Measurements from ENCODE around the gene TCL1A. TPM values are rescaled to one million over a fixed set of nuclear protein-coding genes. Genes with fewer than 3 reads are reported as not detected.

The TCL1A gene
- total RNA-seq, 2 experiments from 2014 or later = 2.8 to 3.0 TPM

DNA sequence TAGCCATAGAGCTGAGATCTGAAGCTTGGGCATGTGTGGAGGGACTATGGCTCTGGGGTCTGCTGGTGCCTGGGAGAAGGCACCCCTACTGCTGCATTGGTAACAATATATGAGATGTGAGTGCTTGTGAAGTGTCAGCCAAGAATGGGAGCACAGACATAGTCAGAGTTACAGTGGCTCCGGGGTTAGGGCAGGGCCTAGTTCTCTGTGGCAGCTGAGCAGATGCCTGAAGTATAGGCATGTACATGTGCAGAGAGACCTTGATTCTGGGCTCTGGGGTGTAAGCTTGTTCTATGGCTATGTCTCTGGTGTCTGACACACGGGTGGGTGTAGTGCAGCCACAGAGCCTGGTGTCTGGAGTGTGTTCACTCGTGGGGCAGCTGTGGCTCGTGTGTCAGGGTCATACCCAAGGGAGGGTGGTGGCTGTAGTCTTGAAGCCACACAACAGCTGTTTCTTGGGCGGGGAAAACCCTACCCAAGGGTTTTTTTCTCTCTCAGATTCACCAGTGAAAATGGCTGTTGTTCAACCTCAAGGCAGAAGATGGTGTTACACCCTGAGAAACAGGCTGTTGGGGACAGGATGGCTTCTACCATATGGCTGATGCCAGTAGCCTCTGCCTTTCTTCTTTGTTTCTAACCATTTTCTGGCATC lies 11.9 kb upstream of the TCL1A start:
- peaks cover 48% of the 10 kb centered on the region for H3K27me3 Mint-ChIP-seq
- peaks cover 2% of the 10 kb centered on the region for H3K36me3 Mint-ChIP-seq
- H3K4me3 Mint-ChIP-seq = no peak overlapping the region
- peaks cover 11% of the 10 kb centered on the region for H3K4me1 Mint-ChIP-seq
- peaks cover 14% of the 10 kb centered on the region for H3K9me3 Mint-ChIP-seq
- DNase-seq = no peak
- no peak overlapping the region for H3K27ac Mint-ChIP-seq

DNA sequence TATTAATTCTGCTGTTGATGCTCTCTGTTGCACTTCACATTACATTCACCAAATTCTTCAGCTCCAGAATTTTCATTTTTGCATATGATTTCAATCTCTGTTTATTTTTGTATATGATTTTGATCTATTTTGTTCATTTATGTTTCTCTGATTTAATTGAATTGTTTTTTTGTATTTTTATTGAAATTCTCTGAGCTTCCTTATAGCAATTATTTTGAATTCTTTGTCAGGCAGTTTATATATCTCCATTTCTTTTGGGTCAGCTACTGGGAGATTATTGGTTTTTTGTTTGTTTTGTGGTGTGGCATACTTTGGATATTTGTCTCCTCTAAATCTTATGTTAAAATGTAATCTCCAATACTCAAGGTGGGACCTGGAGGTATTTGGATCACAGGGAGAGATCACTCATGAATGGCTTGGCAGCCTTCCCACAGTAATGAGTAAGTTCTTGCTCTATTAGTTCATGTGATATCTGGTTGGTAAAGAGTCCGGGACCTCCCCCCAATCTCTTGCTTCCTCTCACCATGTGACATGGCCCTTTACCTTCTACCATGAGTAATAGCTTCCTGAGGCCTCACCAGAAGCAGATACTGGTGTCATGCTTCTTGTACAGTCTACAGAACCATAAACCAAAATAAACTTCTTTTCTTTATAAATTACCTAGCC lies 8.7 kb upstream of the TCL1A start:
- Mint-ChIP-seq H3K4me3 (no peak overlapping the region), H3K4me1 (no peaks in the 10 kb centered on the region), H3K36me3 (peaks cover 2% of the 10 kb centered on the region), H3K27ac (no peak overlapping the region), H3K27me3 (peaks cover 48% of the 10 kb centered on the region), H3K9me3 (peaks cover 14% of the 10 kb centered on the region)
- DNase-seq = no peak

- H3K4me1 Mint-ChIP-seq = no peaks in the 10 kb centered on the region
- peak overlapping the region; percentile 45 for H3K27ac Mint-ChIP-seq
- H3K27me3 Mint-ChIP-seq = peaks cover 31% of the 10 kb centered on the region
- H3K9me3 Mint-ChIP-seq = no peaks in the 10 kb centered on the region
- no peak for DNase-seq
- H3K4me3 Mint-ChIP-seq = peak overlapping the region; percentile 27
- H3K36me3 Mint-ChIP-seq = peaks cover 2% of the 10 kb centered on the region
These were observed 1.5 kb downstream of the TCL1A start for GRCh38 chr14:95712398-95712797.

DNA sequence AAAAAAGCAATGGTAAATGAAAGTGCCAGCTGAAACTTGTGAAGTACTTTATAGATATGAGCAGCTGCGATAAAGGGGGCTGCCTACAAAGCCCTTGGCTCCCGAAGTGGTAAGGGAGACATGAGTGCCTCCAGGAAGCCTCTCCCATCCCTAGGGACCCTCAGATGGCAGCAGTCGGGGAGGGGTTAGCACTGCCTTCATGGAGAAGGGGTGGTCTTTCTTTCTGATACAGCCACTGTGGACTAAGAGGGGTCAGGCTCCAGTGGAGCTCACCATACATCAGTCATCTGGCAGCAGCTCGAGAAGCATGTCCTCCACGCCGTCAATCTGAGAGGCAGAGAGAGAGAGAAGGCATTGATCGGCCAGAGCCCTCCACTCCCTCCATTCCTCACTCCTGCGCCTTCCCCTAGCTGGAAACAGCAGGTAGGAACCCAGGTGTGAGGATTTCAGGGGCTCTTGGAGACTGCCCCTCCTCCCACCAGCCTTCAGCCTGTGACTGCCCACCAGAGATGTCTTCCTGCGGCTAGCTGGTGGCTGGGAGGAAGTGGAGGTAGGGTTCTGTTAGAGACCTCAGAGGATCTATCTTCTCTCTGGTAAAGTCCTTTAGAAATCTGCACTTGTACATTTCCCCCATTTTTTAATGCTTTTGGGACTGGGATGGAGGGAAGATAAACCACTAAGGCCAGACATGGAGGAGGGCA lies 2.3 kb downstream of the TCL1A start:
- H3K27me3 Mint-ChIP-seq = peaks cover 31% of the 10 kb centered on the region

GRCh38 chr14:95710106-95710505 lies 3.8 kb downstream of the TCL1A start:
- peaks cover 41% of the 10 kb centered on the region for H3K27me3 Mint-ChIP-seq
- no peak overlapping the region for H3K27ac Mint-ChIP-seq
- no peak overlapping the region for H3K4me3 Mint-ChIP-seq
- no peaks in the 10 kb centered on the region for H3K9me3 Mint-ChIP-seq
- H3K36me3 Mint-ChIP-seq = peaks cover 2% of the 10 kb centered on the region
- DNase-seq = no peak
- no peaks in the 10 kb centered on the region for H3K4me1 Mint-ChIP-seq

More for the DNA sequence above, 2.3 kb downstream of the TCL1A start:
- Mint-ChIP-seq H3K36me3 (peaks cover 2% of the 10 kb centered on the region), H3K9me3 (no peaks in the 10 kb centered on the region), H3K4me1 (no peaks in the 10 kb centered on the region), H3K4me3 (peak overlapping the region; percentile 4), H3K27ac (peak overlapping the region; percentile 45)
- DNase-seq = no peak

DNA sequence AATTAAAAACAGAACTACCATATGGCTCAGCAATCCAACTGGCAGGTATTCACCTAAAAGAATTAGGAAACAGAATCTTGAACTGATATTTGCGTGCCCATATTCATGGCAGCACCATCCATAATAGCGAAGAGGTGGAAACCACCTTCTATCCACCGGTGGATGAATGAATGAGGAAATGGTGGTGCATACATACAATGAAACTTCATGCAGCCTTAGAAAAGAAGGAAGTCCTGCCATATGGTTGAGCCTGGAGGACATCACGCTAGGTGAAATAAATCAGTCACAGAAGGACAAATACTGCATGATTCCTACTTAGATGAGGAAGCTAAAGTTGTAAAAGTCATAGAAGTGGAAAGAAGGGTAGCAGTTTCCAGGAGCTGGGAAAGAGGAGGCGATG lies 6.6 kb downstream of the TCL1A start:
- H3K9me3 Mint-ChIP-seq = no peaks in the 10 kb centered on the region
- no peaks in the 10 kb centered on the region for H3K36me3 Mint-ChIP-seq
- H3K27me3 Mint-ChIP-seq = peaks cover 40% of the 10 kb centered on the region
- no peaks in the 10 kb centered on the region for H3K4me1 Mint-ChIP-seq
- no peak for DNase-seq
- H3K4me3 Mint-ChIP-seq = no peak overlapping the region
- no peak overlapping the region for H3K27ac Mint-ChIP-seq

GRCh38 chr14:95705518-95705917 lies 8.4 kb downstream of the TCL1A start:
- Mint-ChIP-seq H3K4me3 (no peak overlapping the region), H3K27ac (no peak overlapping the region), H3K36me3 (no peaks in the 10 kb centered on the region), H3K9me3 (no peaks in the 10 kb centered on the region), H3K27me3 (peaks cover 48% of the 10 kb centered on the region), H3K4me1 (no peaks in the 10 kb centered on the region)
- no peak for DNase-seq

- Mint-ChIP-seq H3K4me3 (no peak overlapping the region), H3K27ac (no peak overlapping the region), H3K9me3 (no peaks in the 10 kb centered on the region), H3K27me3 (peaks cover 45% of the 10 kb centered on the region), H3K36me3 (no peaks in the 10 kb centered on the region), H3K4me1 (peaks cover 11% of the 10 kb centered on the region)
- no peak for DNase-seq
These were observed 10.1 kb downstream of the TCL1A start for GRCh38 chr14:95703805-95704204.

DNA sequence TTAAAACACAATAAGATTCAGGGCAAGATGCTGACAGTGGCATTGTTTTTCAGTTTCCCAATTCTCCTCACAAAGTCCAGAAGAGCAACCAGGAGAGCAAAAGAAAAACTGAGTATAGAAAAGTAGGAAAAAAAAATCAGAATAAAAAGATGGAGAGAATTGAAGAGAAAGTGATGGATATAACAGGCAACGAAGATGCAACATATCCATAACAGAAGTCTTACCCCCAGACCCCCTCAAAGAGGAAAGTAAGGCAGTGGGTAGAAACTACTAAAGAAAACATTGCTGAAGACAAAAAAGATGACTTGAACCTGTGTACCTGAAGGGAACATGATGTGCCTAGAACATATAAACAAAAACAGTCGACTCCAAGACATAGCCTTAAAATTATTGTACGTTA lies 10.6 kb downstream of the TCL1A start:
- no peaks in the 10 kb centered on the region for H3K9me3 Mint-ChIP-seq
- no peak overlapping the region for H3K4me3 Mint-ChIP-seq
- H3K36me3 Mint-ChIP-seq = no peaks in the 10 kb centered on the region
- no peak overlapping the region for H3K27ac Mint-ChIP-seq
- peaks cover 45% of the 10 kb centered on the region for H3K27me3 Mint-ChIP-seq
- H3K4me1 Mint-ChIP-seq = peaks cover 11% of the 10 kb centered on the region
- no peak for DNase-seq

DNA sequence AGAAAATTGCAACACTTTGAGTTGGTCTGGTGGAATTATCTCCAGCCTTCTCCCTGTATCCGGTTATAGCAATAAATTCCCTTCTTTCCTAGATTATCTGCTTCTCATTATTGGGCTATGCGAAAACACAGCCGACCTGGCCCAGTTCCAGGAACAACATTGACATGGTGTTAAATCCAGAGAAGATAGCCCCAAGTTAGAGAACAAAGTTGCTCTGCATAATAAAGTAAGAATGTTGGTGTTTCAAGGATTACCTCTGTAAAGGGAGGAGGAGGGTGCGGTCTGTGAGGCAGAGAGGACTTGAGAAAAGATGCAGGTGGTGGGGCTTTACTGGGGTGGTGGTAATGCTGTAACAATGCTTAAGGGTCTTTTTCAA lies 12.1 kb downstream of the TCL1A start:
- Mint-ChIP-seq H3K4me1 (peaks cover 11% of the 10 kb centered on the region), H3K4me3 (no peak overlapping the region), H3K27me3 (peaks cover 45% of the 10 kb centered on the region), H3K27ac (no peak overlapping the region), H3K36me3 (no peaks in the 10 kb centered on the region), H3K9me3 (no peaks in the 10 kb centered on the region)
- DNase-seq = no peak

- peaks cover 48% of the 10 kb centered on the region for H3K27me3 Mint-ChIP-seq
- no peak for DNase-seq
- H3K36me3 Mint-ChIP-seq = no peaks in the 10 kb centered on the region
- H3K4me1 Mint-ChIP-seq = peaks cover 11% of the 10 kb centered on the region
- H3K27ac Mint-ChIP-seq = peak overlapping the region; percentile 12
- H3K9me3 Mint-ChIP-seq = no peaks in the 10 kb centered on the region
- H3K4me3 Mint-ChIP-seq = no peak overlapping the region
These were observed 13.5 kb downstream of the TCL1A start for GRCh38 chr14:95700221-95700976.

- no peak for DNase-seq
- peak overlapping the region; percentile 38 for H3K27ac Mint-ChIP-seq
- no peaks in the 10 kb centered on the region for H3K36me3 Mint-ChIP-seq
- no peaks in the 10 kb centered on the region for H3K9me3 Mint-ChIP-seq
- H3K27me3 Mint-ChIP-seq = peaks cover 39% of the 10 kb centered on the region
- H3K4me1 Mint-ChIP-seq = peaks cover 11% of the 10 kb centered on the region
- H3K4me3 Mint-ChIP-seq = no peak overlapping the region
These were observed 14.5 kb downstream of the TCL1A start for GRCh38 chr14:95699412-95699811.

GRCh38 chr14:95698287-95698686 lies 15.6 kb downstream of the TCL1A start:
- no peak for DNase-seq
- Mint-ChIP-seq H3K27me3 (peaks cover 32% of the 10 kb centered on the region), H3K4me1 (peaks cover 11% of the 10 kb centered on the region), H3K36me3 (no peaks in the 10 kb centered on the region), H3K27ac (no peak overlapping the region), H3K9me3 (no peaks in the 10 kb centered on the region), H3K4me3 (no peak overlapping the region)

GRCh38 chr14:95697764-95698163 lies 16.2 kb downstream of the TCL1A start:
- Mint-ChIP-seq H3K9me3 (no peaks in the 10 kb centered on the region), H3K27ac (no peak overlapping the region), H3K4me3 (no peak overlapping the region), H3K27me3 (peaks cover 28% of the 10 kb centered on the region), H3K4me1 (peaks cover 11% of the 10 kb centered on the region), H3K36me3 (no peaks in the 10 kb centered on the region)
- DNase-seq = no peak

- Mint-ChIP-seq H3K27me3 (peaks cover 26% of the 10 kb centered on the region), H3K4me1 (peaks cover 11% of the 10 kb centered on the region), H3K27ac (no peak overlapping the region), H3K4me3 (no peak overlapping the region), H3K9me3 (no peaks in the 10 kb centered on the region), H3K36me3 (no peaks in the 10 kb centered on the region)
- no peak for DNase-seq
These were observed 17.2 kb downstream of the TCL1A start for GRCh38 chr14:95696741-95697140.
